ENCODE results near the gene COPS3. TPM values are rescaled to one million over a fixed set of nuclear protein-coding genes. Genes with fewer than 3 reads are reported as not detected.

COPS3 gene
- 64.9 and 71.4 TPM in 2 replicates for total RNA-seq

DNA sequence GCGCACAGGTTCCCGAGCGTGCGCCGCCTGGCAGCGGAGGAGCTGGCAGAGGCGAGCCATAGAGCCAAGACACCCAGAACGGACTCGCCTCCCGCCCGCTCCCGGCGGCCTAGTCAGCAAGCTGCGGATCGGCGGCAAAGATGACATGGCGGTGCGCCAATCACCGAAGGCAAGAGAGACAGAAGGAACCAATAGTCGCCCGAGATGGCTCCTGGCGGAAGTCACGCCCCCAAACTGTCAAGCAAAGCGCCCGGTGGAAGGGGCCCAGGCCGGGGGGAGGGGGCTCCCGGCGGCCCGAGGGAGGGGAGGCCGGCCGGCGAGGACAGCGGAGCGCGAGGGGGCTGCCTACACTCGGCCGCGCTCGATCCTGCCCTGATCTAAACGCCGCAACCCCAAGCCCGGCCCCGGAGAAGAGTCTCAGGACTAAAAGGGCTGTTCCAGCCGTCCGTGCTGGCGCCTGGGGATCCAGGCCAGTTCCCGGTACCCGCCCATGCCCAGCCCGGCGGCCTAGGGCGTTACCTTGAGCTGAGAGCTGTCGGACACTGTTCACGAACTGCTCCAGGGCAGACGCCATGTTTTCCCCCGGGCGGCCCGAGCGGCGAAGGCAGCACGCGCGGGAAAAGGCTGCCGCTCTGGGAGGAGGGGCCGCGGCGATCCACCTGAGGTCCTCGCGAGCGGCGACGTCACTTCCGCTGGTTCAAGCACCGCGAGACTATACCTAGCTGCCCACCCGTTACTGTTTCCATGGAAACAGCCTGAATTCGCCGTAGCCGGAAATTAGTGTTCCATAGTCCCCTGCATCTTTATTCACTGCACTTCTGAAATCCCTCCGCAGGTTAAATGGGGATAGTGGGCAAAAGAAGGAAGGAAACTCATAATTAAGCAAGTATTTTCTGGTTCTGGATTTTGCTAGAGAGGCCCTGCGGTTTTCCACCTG is at the start of gene COPS3:
COPS3 (minus strand) TSS at position 634 of the 937 bp plus-strand sequence; CDS start at position 574, 60 bp downstream.

DNA sequence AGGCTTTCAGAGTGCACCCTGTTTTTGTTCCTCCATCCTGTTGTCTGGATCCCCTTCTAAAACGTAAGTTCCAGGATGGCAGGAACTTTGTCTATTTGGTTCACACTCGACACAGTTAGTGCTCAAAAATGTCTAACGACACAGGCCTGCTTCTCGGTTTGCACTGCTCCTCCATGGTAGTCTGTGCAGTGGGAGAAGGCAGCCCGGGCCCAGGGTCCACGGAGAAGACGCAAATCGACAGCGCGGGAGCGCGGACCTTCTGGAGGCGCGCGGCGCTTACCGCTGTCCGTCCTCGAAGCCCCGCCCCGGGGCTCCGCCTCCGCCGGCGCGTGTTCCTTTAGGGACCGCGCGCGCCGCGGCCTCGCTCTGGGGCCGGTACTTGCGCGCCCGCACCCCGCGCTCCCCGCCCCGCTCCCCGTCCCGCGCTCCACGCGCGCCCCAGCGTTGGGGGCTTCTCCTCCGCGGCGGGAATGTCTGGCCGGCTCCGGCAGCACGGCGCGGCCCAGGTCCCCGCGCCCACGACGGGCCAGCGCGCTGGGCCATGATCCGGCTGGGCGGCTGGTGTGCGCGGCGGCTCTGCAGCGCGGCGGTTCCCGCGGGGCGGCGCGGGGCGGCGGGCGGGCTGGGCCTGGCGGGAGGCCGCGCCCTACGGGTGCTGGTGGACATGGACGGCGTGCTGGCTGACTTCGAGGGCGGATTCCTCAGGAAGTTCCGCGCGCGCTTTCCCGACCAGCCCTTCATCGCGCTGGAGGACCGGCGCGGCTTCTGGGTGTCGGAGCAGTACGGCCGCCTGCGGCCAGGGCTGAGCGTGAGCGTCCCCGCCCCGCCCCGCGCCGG is 22.2 kb upstream of the COPS3 start, which contains the start of gene NT5M:
NT5M (plus strand) TSS at position 364 of the 837 bp plus-strand sequence; CDS start at position 542, 178 bp downstream.

DNA sequence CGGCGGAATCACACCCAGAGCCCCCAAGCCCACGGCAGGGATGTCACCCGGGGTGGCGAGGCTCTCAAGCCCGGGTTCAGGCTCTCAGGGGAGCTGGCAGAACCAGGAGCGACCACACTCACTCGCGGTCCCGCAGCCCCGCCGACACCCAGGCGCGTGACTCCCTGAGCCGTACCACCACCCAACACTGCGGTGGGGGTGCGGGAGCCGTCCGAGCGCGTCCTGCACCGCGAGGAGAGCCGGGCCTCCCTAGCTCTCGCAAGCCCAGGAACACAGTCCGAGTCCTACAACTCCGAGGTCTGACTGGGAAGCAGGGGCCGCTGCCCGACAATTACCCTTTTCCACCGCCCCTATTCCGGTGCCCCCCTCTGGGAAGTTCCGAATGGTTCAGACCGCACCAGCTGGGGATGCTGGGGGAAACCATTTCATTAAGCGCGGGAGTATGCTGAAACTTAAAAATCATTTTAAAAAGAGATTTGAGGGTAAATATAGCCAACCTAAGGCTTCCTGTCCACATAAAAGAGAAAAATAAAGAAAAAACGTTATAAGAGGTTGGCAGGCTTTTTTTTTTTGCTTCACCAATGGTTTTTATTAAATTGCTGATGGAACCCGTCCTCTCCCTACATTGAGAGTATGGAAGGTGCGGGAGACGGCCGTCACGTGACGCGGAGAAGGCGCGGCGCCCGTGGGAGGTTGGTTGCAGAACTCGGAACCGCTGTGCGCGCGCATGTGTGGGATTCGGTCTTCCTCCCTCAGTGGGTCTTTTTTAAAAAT is 43.8 kb downstream of the COPS3 start, which contains the start of gene FLCN:
FLCN (minus strand) TSS at position 143 of the 774 bp plus-strand sequence. CDS start 9,031 bp downstream, outside the sequence.

DNA sequence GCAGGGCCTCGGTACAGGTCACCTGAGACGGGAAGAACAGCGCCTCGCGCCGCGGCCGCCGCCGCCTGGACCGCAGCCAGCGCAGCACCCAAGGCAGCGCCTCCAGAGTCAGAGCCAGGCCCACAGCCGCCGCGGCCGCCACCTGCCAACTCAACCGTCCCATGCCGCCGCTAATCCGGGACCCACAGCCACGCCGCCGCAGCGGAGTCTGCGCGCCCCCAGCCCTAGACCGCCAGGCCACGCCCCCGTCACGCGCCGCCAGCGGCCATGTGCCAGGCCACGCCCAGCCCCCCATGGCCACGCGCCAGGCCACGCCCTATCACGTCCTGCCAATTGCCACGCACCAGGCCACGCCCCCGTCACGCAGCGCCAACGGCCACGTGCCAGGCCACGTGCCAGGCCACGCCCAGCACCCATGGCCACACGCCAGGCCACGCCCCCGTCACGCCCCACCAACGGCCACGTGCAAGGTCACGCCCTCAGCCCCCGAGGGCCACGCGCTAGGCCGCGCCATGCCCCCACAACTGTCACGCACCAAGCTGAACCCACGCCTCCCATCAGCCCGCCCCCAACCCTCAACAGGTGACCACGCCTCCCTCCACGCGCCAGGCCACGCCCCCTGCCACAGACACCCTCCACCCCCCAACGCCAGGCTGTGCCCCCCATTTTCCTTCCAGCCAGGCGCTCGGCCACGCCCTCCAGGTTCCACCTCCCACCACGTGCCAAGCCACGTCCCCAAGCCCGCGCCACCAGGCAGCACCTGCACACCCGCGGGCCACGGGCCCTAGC is 74.7 kb downstream of the COPS3 start, which contains the start of gene PLD6:
PLD6 (minus strand) TSS at position 210 of the 789 bp plus-strand sequence; CDS start at position 163, 47 bp downstream.

Other genes starting within 250 kb of the COPS3 start
- gene MPRIP, start 238.8 kb downstream of the COPS3 start, total RNA-seq, result 85.5 and 108 TPM in 2 replicates
- gene PLD6, start 74.9 kb downstream of the COPS3 start, total RNA-seq, result 2.1 and 2.9 TPM in 2 replicates
- 38.7 and 49.2 TPM in 2 replicates for gene FLCN, start 44.1 kb downstream of the COPS3 start, total RNA-seq
- 1.3 and 1.5 TPM in 2 replicates for gene NT5M, start 22.1 kb upstream of the COPS3 start, total RNA-seq
- 9.5 and 10.2 TPM in 2 replicates for gene MED9, start 195.8 kb upstream of the COPS3 start, total RNA-seq
- 2.4 and 2.6 TPM in 2 replicates for gene RASD1, start 215.1 kb upstream of the COPS3 start, total RNA-seq

Measured in smooth muscle cell of bladder (primary cell).